ENCODE measurements around the gene IZUMO1. TPM values are rescaled to one million over a fixed set of nuclear protein-coding genes. Genes with fewer than 3 reads are reported as not detected.
"Not testable (repeated sequence)": the region's sequence is repeated elsewhere in the genome, so short reads cannot be mapped to it uniquely, and the experiment has no call there.

IZUMO1 gene
- total RNA-seq, 4 donors from 2014 or later, result not detected

DNA sequence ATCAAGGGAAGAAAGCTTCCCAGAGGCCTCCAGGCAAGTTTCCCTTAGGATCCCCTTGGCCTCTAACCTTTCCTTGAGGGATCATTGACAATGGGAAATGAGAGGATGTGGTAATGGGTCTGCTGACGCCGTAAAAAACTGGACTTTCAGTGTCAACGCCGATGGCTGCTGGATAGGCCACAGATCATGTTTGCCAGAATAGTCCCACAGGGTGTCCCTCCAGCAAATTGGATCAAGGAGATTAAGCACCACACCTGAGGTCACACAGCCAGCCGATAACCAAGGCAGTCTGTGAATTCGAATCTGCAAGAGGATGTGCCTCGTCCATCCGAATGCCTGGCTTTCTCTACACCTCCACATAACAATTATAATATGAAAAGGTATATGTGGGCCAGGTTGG is 46.6 kb upstream of the IZUMO1 start:
- H3K27me3 ChIP-seq, result no peaks in the 10 kb centered on the region
- H3K9me3 ChIP-seq, result no peaks in the 10 kb centered on the region
- H3K27ac ChIP-seq (replicated peaks in 1 of 4), result no peak overlapping the region
- DNase-seq (ENCODE audit: extremely low spot score), result no peak
- peaks cover 0 to 15% (median 6%) of the 10 kb centered on the region in 4 donors for H3K36me3 ChIP-seq
- H3K4me1 ChIP-seq, result peaks cover 16 to 28% (median 23%) of the 10 kb centered on the region in 4 donors
- WGBS, result 92% methylated on average over 8 of the region's 8 CpGs
- intact Hi-C loops (cut with DNase I), result loop anchor here (10.0 kb wide), 1 partner anchor 148 kb away; the partner anchor contains the start of gene CA11
- no peak for TF ChIP-seq POLR2AphosphoS5 (IDR thresholded peaks at IDR 0.05)
- TF ChIP-seq POLR2A (IDR thresholded peaks at IDR 0.05; ENCODE audit: low read depth), result no peak
- TF ChIP-seq EP300 (IDR thresholded peaks at IDR 0.05), result no peak
- TF ChIP-seq, protein P1, sequence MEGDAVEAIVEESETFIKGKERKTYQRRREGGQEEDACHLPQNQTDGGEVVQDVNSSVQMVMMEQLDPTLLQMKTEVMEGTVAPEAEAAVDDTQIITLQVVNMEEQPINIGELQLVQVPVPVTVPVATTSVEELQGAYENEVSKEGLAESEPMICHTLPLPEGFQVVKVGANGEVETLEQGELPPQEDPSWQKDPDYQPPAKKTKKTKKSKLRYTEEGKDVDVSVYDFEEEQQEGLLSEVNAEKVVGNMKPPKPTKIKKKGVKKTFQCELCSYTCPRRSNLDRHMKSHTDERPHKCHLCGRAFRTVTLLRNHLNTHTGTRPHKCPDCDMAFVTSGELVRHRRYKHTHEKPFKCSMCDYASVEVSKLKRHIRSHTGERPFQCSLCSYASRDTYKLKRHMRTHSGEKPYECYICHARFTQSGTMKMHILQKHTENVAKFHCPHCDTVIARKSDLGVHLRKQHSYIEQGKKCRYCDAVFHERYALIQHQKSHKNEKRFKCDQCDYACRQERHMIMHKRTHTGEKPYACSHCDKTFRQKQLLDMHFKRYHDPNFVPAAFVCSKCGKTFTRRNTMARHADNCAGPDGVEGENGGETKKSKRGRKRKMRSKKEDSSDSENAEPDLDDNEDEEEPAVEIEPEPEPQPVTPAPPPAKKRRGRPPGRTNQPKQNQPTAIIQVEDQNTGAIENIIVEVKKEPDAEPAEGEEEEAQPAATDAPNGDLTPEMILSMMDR (IDR thresholded peaks at IDR 0.05), result no peak
- H3K4me3 ChIP-seq, result no peak overlapping the region

GRCh38 chr19:48787331-48787730 is 40.6 kb upstream of the IZUMO1 start:
- H3K27ac ChIP-seq (replicated peaks in 1 of 4); DNase-seq (ENCODE audit: extremely low spot score); H3K9me3 ChIP-seq; H3K36me3 ChIP-seq; H3K4me3 ChIP-seq; H3K27me3 ChIP-seq: not testable (repeated sequence)
- WGBS, result 86% methylated on average over 9 of the region's 9 CpGs
- intact Hi-C loops (cut with DNase I), result loop anchor here (5.0 kb wide), 1 partner anchor 185 kb away; no protein-coding TSS in a partner anchor
- peaks cover 5 to 12% (median 8%) of the 10 kb centered on the region in 4 donors for H3K4me1 ChIP-seq

- H3K27ac ChIP-seq (replicated peaks in 1 of 4); DNase-seq (ENCODE audit: extremely low spot score); H3K27me3 ChIP-seq; H3K36me3 ChIP-seq; H3K4me3 ChIP-seq; H3K9me3 ChIP-seq: not testable (repeated sequence)
- peaks cover 5 to 19% (median 13%) of the 10 kb centered on the region in 4 donors for H3K4me1 ChIP-seq
- WGBS, result 98% methylated on average over 7 of the region's 7 CpGs
- intact Hi-C loops (cut with DNase I), result loop anchor here (5.0 kb wide), 1 partner anchor 186 kb away; no protein-coding TSS in a partner anchor
These were observed 39.7 kb upstream of the IZUMO1 start for GRCh38 chr19:48786422-48786821.

DNA sequence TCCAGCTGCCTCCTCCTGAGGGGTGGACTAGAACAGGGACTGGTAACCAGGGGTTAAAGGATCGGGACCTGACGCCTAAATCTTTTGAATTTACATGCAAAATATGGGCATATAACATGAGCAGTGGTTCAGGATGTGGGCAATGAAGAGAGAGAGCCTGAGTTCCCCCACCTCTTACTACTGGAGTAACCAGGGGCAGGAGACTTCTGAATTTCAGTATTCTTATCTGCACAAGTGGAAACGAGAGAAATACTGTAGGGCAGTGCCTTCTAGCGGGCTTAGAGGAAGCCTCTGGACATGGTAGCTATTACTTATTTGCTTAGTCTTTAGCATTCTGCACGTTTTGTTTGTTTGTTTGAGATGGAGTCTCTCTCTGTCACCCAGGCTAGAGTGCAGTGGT is 37.8 kb upstream of the IZUMO1 start:
- H3K9me3 ChIP-seq, result no peaks in the 10 kb centered on the region
- H3K27ac ChIP-seq (replicated peaks in 1 of 4), result no peak overlapping the region
- intact Hi-C loops (cut with DNase I), result no loop called here
- no peaks in the 10 kb centered on the region for H3K36me3 ChIP-seq
- H3K4me1 ChIP-seq, result peaks cover 8 to 25% (median 22%) of the 10 kb centered on the region in 4 donors
- TF ChIP-seq POLR2A (IDR thresholded peaks at IDR 0.05; ENCODE audit: low read depth), result no peak
- TF ChIP-seq, protein P1 (IDR thresholded peaks at IDR 0.05), result no peak
- TF ChIP-seq POLR2AphosphoS5 (IDR thresholded peaks at IDR 0.05), result no peak
- no peak for TF ChIP-seq EP300 (IDR thresholded peaks at IDR 0.05)
- WGBS, result 76% methylated on average over 5 of the region's 5 CpGs
- H3K4me3 ChIP-seq, result no peak overlapping the region
- DNase-seq (ENCODE audit: extremely low spot score), result no peak
- H3K27me3 ChIP-seq, result no peaks in the 10 kb centered on the region

DNA sequence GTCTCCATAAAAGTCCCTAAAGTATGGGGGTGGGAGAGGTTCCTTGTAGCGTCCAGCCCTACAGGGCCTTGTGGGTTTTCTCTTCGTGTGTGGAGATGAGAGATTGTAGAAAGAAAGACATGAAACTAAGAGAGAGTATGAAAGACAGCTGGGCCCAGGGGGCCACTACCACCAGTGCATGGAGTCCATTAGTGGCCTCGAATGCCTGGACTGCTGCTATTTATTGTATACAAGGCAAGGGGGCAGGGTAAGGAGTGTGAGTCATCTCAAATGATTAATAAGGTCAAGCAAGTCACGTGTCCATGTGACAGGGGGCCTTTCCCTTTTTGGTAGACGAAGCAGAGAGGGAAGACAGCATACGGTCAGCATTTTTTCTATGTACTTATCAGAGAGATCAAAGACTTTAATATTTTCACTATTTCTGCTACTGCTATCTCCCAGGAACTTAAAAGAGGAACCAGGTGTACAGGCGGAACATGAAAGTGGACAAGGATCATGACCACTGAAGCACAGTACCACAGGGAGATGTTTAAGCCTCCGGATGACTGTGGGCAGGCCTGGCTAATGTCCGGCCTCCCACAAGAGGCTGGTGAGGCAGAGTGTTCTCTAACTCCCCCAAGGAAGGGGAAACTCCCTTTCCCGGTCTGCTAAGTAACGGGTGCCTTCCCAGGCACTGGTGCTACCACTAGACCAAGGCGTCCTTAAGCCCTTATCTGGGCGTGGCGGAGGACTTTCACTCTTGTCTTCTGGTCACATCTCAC is 34.1 kb upstream of the IZUMO1 start:
- WGBS, result 63% methylated on average over 14 of the region's 14 CpGs
- H3K4me1 ChIP-seq, result peaks cover 8 to 21% (median 20%) of the 10 kb centered on the region in 4 donors
- no peak overlapping the region for H3K4me3 ChIP-seq
- H3K9me3 ChIP-seq, result no peaks in the 10 kb centered on the region
- DNase-seq (ENCODE audit: extremely low spot score), result no peak
- TF ChIP-seq, protein P1 (IDR thresholded peaks at IDR 0.05), result no peak
- TF ChIP-seq POLR2A (IDR thresholded peaks at IDR 0.05; ENCODE audit: low read depth), result no peak
- no peak for TF ChIP-seq EP300 (IDR thresholded peaks at IDR 0.05)
- TF ChIP-seq POLR2AphosphoS5 (IDR thresholded peaks at IDR 0.05), result no peak
- no peaks in the 10 kb centered on the region for H3K36me3 ChIP-seq
- no peaks in the 10 kb centered on the region for H3K27me3 ChIP-seq
- intact Hi-C loops (cut with DNase I), result no loop called here
- H3K27ac ChIP-seq (replicated peaks in 1 of 4), result peak overlapping the region in 3 of 4 donors; percentile 46 to 58 (median 48)

All from esophagus muscularis mucosa (tissue), 4 donors.